CD4-positive, alpha-beta T cell treated with Interleukin-4 for 4 hours (primary cell): Measurements from ENCODE around the gene LUC7L3.
"Not testable (repeated sequence)": the region's sequence is repeated elsewhere in the genome, so short reads cannot be mapped to it uniquely, and the experiment has no call there.

Source experiments
- DNase-seq: peaks from one replicate; pipeline ENCODE4 v3.0.0-alpha.2; 2020

LUC7L3 gene, protein sequence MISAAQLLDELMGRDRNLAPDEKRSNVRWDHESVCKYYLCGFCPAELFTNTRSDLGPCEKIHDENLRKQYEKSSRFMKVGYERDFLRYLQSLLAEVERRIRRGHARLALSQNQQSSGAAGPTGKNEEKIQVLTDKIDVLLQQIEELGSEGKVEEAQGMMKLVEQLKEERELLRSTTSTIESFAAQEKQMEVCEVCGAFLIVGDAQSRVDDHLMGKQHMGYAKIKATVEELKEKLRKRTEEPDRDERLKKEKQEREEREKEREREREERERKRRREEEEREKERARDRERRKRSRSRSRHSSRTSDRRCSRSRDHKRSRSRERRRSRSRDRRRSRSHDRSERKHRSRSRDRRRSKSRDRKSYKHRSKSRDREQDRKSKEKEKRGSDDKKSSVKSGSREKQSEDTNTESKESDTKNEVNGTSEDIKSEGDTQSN

DNA sequence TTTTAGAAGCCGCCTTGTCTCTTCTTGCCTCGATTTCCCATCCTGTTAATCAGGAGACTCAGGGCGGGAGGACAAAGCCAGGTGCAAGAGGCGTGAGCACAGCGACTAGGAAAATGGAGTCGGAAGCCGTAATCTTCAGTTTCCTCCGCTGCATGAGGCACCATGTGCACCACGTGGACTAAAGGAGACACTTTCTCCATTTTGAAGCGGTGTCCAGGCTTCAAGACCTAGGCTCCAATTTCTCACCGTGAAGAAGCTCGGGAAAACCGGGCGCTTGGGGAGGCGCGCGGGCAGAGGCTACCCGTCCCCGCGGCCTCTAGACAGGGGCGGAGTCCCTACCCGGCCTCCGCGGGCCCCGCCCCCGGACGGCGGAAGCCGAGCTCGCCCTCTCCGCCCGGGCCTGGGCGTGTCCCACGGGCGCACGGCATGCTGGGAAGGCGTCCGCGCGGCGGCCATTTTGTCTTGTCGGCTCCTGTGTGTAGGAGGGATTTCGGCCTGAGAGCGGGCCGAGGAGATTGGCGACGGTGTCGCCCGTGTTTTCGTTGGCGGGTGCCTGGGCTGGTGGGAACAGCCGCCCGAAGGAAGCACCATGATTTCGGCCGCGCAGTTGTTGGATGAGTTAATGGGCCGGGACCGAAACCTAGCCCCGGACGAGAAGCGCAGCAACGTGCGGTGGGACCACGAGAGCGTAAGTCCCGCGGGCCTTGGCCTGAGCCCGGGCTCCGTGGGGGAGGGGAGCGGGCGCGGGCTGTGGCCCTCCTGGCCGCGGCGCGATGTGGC is at the start of gene LUC7L3:
TSS of gene LUC7L3 (plus strand) at position 460 of the 780 bp plus-strand sequence. CDS start at position 590, 130 bp downstream.
- DNase-seq = peak; percentile 88

DNA sequence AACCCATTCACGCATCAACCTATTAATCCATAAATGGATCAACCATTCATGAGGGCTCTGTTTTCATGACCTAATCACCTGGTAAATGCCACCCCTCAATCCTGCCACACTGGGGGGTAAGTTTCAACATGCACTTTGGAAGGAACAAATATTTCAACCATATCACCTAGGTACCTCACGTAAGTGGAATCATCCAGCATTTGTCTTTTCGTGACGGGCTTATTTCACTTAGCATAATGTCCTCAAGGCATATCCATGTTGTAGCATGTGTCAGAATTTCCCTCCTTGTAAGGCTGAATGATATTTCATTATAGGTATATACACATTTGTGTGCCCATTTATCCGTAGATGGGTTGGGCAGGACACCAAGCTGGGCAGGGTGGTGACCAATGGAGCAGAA is 47.3 kb upstream of the LUC7L3 start:
- no peak for DNase-seq

DNA sequence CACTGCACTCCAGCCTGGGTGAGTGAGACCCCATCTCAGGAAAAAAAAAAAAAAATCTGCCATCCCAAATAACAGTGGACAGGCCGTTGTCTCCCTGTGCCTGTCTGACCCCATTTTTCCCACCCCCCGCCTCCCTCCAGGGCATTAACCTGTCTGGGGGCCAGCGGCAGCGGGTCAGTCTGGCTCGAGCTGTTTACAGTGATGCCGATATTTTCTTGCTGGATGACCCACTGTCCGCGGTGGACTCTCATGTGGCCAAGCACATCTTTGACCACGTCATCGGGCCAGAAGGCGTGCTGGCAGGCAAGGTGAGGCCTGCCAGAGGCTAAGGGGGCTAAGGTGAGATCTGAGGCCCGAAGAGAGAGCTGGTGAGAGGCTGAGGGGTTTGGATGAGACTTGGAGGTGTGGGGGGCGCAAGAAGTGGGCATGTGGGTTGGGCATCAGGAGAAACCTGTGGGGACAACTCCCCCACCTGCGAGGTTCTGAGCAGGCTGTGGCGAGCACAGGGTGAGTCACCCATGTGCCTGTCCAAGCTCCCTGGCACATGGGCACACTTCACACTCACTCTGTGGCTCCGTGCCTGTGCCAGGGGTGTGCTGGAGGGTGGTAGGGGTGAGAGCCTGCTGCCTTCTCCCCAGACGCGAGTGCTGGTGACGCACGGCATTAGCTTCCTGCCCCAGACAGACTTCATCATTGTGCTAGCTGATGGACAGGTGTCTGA is 46.4 kb upstream of the LUC7L3 start:
- no peak for DNase-seq

DNA sequence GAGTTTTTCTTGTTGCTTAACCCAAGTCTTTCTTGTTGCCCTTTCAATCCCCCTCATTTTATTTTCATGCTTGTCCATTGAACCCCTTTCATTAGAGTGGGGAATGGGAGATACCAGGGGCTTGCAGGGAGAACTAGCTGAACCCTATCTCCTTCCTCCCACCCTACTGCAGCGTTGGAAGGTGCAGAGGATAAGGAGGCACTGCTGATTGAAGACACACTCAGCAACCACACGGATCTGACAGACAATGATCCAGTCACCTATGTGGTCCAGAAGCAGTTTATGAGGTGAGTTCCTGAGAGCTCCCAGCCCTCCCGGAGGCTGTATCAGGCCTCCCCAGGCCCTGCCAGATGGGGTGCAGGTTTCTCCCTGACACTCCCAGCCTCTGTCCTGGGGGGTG is 44.2 kb upstream of the LUC7L3 start:
- no peak for DNase-seq

DNA sequence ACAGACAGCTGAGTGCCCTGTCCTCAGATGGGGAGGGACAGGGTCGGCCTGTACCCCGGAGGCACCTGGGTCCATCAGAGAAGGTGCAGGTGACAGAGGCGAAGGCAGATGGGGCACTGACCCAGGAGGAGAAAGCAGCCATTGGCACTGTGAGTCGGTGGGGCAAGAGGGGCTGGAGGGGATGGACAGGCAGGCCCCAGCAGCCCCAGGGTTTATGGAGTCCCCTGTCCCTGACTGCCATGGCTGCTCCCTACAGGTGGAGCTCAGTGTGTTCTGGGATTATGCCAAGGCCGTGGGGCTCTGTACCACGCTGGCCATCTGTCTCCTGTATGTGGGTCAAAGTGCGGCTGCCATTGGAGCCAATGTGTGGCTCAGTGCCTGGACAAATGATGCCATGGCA is 43.8 kb upstream of the LUC7L3 start:
- DNase-seq = no peak

DNA sequence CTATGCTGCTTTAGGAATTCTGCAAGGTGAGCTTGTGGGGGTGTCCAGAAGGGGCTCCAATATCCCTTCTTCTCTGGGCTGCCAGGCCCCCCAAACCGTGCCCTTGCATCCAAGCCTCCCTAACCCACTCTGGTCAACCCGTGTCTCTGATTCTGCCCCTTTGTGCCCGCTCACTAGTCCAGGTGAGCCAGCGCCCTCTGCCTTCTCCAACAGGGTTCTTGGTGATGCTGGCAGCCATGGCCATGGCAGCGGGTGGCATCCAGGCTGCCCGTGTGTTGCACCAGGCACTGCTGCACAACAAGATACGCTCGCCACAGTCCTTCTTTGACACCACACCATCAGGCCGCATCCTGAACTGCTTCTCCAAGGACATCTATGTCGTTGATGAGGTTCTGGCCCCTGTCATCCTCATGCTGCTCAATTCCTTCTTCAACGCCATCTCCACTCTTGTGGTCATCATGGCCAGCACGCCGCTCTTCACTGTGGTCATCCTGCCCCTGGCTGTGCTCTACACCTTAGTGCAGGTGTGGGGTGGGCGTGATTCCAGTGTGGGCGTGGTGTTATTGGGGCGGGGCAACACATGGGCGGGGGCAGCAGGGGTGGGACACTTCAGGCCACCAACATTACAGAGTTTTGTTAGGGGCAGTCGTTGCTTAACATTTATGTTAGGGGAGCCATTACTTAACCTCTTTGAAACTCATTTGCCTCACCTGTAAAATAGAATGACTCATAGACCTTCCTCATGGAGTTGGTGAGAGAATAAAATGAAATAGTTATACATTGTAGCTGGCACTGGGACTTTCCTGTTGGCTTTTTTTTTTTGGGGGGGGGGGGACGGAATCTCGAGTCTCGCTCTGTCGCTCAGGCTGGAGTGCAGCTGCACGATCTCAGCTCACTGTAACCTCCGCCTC is 43.1 kb upstream of the LUC7L3 start:
- DNase-seq = no peak

DNA sequence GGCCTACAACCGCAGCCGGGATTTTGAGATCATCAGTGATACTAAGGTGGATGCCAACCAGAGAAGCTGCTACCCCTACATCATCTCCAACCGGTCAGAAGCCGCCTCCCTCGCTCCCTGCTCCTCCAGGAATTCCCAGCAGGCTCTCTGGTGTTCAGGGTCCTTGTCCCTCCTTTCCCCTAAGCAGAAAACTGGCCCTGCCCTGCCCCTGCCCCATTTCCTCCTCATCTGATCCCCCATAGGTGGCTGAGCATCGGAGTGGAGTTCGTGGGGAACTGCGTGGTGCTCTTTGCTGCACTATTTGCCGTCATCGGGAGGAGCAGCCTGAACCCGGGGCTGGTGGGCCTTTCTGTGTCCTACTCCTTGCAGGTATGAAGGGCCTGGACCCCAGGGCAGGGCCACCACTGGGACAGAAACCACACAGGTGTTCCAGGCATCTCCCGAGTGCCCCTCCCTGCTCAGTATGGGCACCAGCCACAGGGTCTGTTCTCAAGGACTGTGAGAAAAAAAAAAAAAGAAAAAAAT is 41.5 kb upstream of the LUC7L3 start:
- DNase-seq = no peak

DNA sequence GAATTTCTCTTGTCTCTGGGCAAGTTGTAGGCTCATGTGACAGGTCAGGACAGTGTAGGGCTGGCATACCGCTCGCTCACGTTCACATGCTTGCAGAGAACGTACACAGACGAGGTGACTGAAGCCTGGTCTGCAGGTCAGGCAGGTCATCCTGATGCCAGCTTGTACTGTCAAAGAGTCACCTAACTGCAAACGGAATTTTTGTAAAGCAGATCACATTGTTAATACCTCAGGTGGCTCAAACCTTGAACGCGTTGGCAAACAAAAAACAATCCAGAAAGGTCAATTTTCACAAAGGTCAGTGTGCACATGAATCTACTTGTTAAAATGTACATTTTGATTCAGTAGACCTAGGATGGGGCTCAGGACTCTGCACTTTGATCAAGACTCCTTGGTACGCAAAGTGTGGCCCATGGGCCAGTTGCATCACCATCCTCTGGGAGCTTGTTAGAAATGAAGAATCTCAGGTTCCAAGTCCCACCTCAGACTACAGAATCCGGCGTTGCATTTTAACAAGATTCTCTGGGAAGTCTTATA is 40.3 kb upstream of the LUC7L3 start:
- DNase-seq = no peak

DNA sequence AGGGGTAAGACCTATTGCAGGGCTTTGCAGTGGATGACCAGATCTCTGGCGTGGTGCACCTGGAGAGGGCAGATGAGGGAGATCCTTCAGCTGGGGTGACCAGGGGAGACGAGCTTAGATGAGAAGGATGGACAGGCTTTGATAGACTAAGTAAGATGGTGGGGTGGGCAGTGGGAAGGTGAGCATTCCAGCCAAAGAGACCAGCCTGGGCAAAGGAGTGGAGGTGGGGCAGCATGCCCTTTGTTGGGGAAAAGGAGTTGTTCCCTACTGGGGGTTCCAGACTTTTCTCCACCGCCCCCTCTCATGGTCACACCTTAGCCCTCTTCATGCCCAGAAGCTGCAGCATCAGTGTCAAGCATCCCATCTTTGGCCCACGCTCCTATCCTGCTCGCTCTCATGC is 39.3 kb upstream of the LUC7L3 start:
- no peak for DNase-seq

DNA sequence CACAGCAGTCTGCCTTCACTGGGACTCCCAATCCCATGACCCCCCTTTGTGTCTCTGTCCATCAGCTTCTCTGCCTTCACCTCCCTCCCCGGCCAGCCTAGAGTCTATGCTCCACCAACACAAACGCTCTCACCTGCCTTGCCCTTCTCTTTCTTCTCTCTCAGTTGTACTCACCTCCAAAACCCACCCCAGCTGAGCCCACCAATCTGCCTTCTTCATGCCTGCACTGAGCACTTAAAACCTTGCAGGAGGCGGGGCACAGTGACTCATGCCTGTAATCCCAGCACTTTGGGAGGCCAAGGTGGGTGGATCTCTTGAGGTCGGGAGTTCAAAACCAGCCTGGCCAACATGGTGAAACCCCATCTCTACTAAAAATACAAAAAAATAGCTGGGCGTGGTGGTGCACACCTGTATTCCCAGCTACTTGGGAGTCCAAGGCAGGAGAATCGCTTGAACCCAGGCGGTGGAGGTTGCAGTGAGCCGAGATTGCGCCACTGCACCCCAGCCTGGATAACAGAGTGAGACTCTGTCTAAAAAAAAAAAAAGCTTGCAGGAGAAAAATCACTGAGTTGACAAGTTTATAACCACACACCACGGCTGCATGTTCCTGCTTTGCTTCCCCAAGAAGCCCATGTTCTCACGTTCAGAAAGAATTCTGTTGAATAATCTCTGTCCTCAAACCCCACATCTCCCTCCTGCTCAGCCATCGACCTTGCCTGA is 38.7 kb upstream of the LUC7L3 start:
- DNase-seq = not testable (repeated sequence)

DNA sequence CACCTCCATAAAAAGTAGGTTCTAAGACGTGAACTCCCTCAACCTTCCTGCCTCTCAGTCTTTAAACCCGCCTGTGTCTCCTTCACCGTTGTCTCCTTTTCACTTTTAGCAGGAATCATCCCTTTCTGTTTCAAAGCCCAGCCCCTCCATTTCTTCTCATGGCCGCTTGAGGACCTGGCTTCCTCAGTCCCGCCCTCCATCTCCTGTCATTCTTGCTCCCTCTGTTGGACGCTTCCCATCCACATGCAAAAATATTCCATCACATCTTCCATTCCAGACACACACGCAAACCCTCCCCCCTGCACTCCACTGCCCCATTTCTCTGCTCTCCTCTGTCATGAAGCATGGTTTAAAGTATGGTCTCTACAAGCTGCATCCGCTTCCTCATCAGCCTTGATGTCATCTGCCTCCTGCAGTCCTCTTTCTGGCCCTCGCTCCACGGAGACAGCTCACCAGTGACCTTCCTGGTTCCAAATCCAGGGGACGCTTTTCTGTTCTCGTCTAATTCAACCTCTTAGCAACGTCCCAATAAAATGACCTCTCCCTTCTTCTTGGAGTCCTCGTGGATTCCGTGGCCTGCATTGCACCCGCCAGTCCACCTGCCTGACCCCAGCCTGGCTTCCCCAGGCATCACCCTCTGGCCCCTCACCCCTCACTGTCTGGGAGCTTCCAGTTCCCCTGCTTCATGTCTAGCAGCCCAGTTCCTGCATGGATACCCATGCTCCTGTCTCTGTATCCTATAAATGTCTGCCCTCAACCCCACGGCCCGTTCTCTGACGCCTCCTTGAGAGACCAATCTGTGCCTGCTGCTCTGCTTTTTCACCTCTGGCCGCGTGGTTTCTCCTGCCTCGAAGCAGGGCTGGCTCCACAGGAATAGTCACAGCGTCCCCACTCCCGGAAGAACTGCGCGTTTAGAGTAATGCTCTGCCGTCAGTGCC is 37.9 kb upstream of the LUC7L3 start:
- DNase-seq = no peak

DNA sequence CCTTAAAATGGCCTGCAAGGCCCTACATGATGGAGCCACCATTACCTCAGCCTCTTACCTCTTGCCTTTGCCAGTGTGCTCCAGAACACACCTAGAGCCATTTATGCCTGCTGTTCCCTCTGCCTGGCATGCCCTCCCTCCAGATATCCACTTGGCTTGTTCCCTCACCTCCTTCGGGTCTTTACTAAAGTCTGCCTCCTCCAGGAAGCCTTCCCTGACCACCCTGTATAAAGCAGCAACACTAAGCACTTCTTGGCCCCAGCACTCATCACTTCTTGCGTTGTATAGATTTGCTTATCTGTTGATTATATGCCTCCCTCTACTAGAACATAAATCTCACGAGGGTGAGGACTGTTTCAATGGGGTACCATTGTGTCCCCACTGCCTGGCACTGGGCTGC is 37.0 kb upstream of the LUC7L3 start:
- no peak for DNase-seq

DNA sequence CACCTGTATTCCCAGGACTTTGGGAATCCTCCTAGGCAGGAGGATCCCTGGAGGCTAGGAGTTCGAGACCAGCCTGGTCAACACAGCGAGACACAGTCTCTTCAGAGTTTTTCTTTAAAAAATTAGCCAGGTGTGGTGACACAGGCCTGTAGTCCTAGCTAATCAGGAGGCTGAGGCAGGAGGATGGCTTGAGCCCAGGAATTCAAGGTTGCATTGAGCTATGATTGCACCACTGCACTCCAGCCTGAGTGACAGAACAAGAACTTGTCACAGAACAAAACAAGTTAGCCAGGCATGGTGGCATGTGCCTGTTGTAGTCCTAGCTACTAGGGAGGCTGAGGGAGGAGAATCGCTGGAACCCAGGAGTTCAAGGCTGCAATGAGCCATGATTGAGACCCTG is 36.5 kb upstream of the LUC7L3 start:
- no peak for DNase-seq

DNA sequence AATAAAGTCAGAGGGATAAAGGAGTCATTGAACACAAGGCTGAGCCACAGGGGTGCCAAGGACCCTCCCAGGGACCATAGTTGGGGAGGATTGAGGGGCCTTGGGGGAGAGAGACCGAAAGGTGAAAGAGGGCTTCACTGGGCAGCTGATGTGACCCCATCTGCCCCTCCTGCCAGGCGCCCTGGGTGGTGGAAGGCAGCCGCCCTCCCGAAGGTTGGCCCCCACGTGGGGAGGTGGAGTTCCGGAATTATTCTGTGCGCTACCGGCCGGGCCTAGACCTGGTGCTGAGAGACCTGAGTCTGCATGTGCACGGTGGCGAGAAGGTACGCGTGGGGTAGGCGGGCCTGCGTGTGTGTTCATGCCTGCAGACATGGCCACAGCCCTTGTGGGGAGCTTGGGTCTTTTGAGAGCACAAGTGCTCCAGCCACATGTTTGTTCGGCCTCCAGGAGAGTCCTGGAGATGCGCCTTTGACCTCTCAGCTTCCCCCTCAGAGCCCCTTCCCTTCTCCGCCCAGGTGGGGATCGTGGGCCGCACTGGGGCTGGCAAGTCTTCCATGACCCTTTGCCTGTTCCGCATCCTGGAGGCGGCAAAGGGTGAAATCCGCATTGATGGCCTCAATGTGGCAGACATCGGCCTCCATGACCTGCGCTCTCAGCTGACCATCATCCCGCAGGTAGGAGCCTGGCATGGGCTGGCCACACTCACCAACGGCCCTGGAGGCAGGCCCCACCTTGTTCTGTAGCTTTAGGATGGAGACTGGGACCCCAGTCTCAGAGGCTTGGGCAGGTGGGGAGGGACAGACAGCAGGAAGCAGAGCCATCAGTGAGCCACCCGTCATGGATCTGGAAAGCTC is 35.7 kb upstream of the LUC7L3 start:
- no peak for DNase-seq

DNA sequence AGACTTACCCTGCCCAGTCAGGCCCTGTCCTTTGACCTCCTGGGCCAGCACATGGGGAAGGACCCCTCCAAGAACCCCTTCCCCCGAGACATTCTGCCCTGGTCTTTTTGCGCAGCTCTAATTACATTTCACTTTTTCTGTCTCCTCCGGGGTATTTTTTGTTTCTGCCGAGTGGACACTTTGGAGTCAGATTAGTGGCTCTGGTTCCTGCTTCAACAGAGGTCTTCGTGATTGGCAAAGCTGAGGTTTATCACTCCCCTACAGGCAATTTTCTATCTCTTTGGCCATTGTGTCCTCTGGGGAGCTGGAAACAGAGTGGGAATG is 35.2 kb upstream of the LUC7L3 start:
- no peak for DNase-seq

DNA sequence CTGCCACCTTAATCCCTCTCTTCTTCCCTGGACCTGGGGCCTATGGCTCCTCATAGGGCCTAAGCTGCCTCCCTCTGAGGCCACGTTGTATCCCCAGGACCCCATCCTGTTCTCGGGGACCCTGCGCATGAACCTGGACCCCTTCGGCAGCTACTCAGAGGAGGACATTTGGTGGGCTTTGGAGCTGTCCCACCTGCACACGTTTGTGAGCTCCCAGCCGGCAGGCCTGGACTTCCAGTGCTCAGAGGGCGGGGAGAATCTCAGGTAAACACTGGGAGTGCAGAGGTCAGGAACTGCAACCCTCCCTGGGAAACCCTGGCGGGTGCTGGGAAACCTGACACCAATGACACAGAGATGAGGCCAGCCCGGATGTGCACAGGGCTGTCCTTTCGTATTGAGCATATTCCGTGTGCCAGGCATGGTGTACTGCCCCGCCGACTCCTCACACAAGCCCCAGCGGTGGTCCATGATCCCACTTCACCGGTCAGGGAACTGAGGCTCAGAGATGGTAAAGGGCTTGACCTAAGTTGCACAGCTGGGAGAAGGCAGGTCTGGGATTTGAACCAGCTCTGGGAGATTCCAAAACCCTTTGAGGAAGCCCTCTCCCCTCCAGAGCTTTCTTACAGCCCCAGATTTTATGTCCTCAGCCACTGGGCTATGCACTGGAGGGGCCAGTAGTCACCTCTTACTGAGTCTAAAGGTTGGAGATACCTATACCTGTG is 34.6 kb upstream of the LUC7L3 start:
- DNase-seq = no peak

DNA sequence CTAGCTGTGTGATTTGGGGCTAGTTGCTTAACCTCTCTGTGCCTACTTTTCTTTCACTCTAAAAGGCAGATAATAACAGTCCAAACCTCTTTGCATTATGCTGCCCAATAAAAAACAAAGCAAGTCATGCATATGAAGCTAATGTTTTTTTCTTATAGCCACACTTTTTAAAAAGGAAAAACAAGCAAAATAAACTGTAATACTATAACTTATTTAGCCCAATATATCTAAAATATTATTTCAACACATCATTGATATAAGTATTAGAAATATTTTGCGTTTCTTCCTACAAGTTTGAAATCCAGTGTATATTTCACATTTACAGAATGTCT is 34.1 kb upstream of the LUC7L3 start:
- DNase-seq = no peak

DNA sequence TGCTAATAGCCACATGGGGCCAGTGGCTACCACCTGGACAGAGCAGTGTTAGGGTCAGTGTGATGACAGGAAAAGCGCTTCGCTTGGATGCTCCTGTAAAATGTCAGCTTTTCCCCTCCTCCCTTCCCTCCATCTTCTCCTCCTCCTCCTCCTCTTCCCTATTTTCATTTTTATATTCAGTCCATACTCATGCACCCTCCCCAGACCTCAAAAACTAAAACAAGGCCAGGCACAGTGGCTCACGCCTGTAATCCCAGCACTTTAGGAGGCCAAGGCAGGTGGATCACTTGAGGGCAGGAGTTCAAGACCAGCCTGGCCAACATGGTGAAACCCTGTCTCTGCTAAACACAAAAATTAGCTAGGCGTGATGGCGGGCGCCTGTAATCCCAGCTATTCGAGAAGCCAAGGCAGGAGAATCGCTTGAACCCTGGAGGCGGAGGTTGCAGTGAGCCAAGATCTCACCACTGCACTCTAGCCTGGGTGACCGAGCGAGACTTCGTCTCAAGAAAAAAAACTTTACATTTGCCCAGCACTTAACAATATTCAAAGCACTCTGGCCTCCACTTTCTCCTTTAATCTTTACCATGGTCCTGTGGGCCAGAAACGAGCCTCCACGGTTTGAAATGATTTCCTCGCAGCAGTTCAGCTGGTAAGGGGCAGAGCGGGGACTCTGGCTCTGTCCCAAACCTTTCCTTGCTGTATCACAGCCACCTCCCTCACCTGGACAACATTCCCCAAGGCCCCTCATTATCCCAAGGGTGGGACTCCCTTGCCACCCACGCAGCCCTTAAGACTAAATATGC is 33.5 kb upstream of the LUC7L3 start:
- no peak for DNase-seq
